NCI-H2107 (cell line): ENCODE measurements around the gene PPM1D.
A peak's percentile ranks its signal among the peaks of the same experiment; 100 is the strongest.
"Not testable (repeated sequence)": the region's sequence is repeated elsewhere in the genome, so short reads cannot be mapped to it uniquely, and the experiment has no call there.

ENCODE experiments used
- DNase-seq: peaks from one replicate; lab custom pipeline; 2025; lab: John Stamatoyannopoulos, UW

Gene PPM1D

DNA sequence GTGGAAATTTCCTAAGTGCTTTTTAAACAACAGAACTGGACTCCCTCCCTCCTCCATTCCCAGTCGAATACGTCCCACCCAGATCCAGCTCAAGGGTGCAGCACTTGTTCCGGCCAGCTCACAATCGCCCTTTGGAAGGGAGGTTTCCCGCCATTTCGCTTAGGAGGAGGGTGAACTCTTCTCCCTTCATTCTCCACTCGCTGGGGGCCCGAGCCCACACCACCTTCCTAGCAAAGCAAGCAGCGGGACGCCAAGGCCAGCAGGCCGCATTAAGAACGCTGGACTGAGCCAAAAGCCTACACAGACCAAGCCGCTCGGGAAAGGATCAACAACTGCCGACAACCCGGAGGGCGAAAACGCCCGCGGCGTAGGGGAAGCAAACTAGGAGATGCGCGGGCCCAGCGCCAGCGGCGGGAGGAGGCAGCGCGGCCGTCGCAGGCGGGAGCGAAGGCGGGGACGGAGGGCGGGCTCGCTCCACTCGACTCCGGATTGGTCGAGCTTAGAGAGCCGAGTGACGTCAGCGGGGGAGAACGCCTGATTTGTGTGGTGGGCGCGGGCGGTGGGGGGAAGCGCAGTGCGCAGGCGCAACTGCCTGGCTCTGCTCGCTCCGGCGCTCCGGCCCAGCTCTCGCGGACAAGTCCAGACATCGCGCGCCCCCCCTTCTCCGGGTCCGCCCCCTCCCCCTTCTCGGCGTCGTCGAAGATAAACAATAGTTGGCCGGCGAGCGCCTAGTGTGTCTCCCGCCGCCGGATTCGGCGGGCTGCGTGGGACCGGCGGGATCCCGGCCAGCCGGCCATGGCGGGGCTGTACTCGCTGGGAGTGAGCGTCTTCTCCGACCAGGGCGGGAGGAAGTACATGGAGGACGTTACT lies at the start of gene PPM1D:
PPM1D (plus strand) TSS at position 574 of the 870 bp plus-strand sequence; CDS start at position 796, 222 bp downstream.
- DNase-seq, result peak; percentile 97

DNA sequence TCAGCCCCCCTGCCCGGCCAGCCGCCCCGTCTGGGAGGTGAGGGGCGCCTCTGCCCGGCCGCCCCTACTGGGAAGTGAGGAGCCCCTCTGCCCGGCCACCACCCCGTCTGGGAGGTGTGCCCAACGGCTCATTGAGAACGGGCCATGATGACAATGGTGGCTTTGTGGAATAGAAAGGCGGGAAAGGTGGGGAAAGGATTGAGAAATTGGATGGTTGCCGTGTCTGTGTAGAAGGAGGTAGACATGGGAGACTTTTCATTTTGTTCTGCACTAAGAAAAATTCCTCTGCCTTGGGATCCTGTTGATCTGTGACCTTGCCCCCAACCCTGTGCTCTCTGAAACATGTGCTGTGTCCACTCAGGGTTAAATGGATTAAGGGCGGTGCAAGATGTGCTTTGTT lies 47.7 kb upstream of the PPM1D start:
- DNase-seq, result not testable (repeated sequence)

DNA sequence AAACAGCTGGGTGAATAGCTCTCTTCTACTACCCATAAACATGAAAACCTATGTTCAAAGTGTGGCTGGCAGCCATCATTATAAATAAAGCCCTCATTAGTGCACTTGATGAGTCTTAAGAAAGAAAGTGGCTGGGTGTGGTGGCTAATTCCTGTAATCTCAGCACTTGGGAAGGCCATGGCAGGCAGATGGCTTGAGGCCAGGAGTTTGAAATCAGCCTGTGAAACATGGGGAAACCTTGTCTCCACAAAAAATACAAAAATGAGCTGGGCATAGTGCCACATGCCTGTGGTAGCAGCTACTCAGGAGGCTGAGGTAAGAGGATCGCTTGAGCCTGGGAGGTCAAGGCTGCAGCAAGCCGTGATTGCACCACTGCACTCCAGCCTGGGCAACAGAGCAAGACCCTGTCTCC lies 45.6 kb upstream of the PPM1D start:
- DNase-seq, result no peak

DNA sequence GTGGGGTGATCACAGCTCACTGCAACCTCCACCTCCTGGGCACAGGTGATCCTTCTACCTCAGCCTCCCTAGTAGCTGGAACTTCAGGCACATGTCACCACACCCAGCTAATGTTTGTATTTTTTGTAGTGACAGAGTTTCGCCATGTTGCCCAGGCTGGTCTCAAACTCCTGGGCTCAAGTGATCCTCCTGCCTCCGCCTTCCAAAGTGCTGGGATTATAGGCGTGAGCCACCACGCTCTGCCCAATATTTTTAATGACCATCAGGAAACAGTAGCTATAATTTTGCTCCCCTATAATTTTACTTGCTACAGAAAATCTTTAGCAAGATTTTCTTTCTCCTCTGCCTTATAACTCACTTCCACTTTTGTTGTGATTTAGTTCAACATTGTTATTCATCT lies 44.2 kb upstream of the PPM1D start:
- no peak for DNase-seq

DNA sequence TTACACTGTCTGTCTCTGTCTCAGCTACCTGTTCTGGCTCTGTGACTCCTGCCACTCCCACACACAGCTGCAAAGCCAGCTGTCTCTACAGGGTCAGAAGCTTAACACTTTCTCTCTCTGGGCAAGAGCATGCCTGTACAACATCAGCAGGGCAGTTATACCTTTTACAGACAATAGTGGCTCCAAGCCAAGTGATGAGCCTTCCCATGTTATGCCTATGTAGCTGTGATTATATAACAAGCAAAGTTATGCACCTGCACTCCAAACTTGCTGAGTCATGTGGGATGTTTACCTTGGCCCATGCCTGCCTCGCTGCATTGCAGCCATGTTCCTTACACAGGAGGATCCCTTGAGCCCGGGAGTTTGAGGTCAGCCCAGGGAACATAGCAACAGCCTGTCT lies 42.2 kb upstream of the PPM1D start:
- no peak for DNase-seq

DNA sequence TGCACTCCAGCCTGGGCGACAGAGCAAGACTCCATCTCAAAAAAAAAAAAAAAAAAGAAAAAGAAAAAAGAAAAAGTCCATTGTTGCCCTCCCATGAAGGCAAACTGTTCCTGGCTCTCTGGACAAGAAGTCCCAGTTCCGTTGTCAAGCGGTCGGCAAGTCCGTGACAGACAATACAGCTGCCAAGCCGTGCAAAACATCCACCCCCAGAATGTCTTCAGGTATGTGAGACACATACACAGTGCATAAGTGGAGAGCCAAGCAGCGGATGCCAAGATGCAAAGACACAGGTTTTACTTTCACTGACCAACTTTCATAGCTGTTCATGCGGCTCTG lies 40.4 kb upstream of the PPM1D start:
- no peak for DNase-seq

DNA sequence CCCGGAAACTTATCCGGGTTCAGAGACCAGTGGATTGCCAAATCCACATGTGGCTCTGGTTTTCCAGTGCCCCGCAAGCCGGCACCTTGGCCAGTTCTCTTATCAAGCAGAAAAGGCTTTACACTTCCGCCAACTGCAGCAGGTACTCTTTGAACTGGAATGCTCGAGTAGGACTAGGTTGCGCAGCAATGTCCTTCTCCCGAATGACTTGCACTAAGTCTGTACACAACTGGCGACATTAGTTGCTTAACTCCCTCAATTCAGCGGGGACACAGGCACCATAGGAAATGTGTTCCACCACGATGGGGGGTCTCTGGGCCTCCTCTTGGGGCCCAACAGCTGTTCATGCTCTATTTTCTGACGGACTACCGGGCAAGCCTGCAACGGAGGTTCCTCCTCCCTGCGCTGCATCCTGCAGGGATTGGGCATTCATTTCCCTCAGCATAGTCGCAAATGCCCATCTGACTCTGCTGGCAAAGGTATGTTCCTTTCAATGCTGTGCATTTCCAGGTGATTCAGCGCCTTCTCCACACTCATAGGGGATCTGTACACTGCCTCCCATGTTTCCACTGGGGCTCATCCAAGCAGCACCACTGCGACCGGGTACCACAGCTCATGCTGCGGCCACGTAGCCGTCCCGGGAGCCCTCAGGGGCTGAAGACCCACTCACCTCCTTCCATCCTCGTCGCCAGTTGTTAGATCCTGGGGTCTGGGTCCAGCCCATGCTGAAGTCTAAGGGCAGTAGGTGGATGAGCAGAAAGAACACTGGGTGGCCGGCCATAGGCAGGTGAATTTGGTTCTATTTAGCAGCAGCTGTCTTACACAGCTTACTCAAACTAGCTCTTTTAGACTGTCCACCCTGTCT lies 39.8 kb upstream of the PPM1D start:
- no peak for DNase-seq

DNA sequence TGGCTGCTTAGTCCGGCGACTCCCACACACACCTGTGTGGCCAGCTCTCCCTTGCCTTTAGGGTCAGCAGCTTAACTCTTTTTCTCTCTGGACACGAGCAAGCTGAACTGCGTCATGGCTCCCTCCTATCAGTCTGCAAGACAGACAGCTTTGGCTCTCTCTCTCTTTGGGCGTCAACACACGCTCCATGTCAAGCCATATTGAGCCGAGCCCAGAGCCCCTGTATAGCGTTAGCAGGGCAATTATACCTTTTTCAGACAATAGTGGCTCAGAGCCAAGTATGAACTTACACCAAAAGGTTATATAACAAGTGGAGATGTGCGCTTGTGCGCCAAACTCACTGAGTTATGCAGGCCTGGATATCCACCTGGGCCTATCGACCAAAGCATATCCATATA lies 39.1 kb upstream of the PPM1D start:
- DNase-seq, result no peak

DNA sequence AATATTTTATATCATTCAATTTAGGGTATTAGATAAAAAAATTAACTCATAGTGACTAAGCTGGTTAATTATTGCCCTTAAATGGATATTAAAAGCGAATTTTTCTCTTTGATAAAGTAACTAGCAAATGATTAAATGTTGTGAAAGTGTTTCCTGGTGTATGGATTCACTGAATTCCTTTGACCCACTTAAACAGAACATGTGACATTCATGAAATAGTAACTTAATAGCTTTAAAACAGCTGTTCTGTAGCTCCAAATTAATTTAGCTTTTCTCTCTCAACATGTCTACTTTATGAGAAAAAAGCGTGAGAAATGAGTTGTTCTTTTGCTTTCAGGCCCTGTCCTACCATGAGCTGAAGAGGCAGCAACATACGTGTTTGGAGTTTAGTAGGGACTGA lies 37.6 kb upstream of the PPM1D start:
- no peak for DNase-seq

DNA sequence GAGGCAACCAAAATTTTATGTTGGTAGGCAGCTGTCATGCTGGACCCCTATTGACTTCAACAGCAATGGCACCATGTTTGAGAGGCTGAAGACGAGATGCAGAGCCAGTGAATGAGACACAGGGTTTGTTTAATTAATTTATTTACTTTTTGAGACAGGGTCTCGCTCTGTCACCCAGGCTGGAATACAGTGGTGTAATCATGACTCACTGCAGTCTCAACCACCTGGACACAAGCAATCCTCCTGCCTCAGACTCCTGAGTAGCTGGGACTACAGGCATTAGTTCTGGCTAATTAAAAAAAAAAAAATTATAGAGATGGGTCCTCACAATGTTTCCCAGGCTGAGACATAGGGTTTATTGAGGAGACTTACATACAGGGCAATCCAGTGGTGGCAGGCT lies 36.2 kb upstream of the PPM1D start:
- no peak for DNase-seq

DNA sequence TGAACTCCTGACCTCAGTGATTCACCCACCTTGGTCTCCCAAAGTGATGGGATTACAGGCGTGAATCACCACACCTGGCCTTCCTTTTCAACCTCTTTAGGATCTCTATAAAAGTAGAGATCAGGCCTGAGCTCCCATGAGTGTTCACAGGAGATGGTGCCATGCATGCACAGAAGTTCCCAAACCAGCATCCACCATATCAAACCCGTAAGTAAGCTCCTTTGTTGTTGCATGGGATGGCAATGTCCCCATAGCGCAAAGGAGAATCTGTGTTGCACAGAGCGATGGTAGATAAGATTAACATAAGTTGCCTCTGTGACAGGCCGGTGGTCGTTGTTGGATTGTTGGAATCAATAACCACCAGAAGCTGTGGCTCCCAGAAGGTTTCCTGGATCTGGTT lies 34.8 kb upstream of the PPM1D start:
- DNase-seq, result no peak

DNA sequence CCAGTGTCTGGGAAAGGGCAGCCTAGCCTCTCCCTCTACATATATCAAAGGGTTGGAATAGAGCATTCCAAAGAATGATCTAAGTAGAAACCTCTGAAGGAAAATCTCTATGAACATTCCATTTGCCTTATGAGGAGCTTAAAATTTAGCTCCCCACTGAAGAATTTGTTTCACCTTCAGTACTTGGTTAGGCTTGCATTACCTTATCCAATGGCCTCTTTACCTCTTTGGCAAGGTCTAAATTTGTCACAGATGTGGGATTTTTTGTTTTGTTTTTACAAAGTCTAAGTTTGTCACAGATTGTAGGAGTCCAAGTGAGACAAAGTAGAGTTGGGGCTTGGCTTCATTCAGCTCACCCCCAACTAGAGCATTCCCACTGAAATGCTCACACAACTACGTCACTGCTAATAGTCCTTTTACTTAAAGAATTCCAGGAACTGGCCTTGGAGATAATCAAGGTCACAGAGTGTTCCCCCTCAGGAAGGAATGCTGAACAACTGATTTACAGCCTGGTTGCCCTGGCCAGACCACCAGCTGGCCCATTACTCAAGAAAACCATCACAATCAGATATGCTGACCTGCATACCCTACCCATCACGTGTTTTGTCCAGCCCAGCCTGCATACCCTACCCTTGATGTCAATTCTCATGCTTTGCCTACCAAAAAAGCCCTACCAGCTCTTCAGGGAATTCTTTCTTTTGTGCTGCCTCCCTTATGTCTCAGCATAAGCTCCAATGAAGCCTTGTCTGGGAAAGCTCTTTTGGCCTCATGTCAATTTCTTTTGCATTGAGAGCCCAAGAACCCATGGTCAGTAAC lies 26.5 kb upstream of the PPM1D start:
- DNase-seq, result no peak

DNA sequence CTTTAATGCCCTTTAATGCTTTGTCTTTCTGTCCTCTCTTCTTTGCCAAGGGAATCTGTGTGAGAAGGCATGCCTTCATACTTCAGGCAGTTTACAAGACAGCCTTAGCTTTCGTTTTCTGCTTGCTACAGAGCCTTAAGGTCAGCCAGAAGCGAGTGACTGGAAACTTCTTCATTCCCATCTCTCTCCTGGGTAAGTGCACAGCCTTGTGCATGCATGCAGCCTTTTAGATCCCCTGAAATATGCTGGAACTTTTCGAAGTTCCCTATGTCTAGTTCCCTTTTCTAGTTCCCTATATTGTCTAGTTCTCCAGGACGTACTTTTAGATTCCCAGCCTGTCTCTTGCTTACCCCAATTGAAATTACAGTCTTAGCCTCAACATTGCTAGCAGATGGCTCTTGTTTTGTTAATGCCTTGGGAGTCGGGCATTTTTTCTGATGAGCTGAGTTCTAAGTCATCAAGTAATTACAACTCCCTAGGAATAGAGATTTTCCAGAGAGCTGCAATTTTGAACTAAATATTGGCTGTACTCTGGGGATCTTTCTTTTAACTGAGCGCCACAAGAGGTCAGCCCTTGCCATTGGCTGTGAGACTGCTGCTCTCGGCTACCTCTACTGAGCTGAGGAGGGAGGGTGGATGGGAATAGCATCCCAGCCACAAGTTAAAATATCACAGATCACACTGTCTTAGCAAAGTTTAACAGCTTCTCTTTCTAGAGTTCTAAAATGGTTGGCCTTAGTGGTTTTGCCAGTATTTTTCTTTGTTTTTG lies 22.7 kb upstream of the PPM1D start:
- DNase-seq, result no peak

DNA sequence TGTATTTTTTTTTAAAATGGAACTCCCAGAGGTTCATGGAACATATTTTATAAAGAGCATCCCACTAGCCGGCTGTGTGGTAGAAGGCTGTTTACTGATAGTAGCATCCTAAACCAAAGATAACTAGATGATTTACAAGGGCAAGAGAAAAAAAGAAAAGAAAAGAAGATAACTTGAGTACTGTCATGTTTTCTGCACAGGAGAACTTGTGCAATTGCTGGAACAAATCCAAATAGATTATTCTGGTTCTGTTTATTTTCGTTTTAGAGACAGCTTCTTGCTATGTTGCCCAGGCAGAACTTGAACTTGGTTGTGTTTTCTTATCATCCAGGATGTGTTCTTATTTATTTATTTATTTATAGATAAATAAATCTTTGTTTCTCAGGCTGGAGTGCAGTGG lies 20.9 kb upstream of the PPM1D start:
- DNase-seq, result no peak

DNA sequence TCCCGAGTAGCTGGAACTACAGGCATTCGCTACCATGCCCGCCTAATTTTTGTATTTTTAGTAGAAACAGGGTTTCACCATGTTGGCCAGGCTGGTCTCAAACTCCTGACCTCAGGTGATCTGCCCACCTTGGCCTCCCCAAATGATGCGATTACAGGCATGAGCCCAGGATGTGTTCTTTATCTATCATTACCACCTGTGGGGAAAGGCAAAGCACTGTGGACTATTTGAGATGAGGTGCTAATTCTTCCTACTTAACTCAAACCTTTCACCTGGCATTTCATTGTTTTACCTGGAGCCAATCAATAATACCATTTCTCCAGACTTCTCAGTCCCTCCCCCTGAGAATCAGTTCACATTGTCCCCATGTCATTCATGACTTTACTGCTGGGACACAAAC lies 20.4 kb upstream of the PPM1D start:
- no peak for DNase-seq

DNA sequence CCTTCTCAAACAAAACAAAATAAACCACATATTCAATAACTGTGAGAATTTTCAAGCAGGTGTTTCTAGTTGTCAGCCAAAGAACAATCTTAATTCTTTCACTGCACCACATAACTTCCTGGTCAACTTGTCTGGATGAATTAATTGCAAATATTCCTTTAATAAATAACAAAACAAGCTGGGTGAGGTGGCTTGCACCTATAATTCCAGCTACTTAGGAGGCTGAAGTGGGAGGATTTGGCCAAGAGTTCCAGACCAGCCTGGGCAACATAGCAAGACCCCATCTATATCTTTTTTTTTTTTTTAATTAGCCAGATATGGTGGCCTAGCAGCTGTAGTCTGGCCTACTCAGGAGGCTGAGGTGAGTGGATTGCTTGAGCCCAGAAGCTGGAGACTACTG lies 17.0 kb upstream of the PPM1D start:
- DNase-seq, result no peak

DNA sequence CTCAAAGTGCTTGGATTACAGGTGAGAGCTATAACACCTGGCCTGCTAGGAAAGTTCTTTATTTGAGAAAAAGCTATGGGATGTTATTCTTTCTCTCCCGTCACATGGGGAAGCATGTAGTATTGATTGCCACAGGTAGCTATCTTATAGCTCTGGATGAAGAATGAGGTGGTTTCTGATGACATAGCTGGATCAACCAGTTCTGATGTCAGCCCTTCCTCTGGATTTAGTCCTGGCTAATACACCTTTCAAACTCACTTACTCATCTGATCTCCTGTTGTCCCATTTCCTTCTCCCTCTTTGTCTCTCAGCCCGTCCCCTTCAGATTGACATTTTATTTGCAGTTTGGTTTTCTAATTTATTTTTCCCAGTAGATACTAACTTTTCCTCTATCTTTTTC lies 14.1 kb upstream of the PPM1D start:
- DNase-seq, result no peak

DNA sequence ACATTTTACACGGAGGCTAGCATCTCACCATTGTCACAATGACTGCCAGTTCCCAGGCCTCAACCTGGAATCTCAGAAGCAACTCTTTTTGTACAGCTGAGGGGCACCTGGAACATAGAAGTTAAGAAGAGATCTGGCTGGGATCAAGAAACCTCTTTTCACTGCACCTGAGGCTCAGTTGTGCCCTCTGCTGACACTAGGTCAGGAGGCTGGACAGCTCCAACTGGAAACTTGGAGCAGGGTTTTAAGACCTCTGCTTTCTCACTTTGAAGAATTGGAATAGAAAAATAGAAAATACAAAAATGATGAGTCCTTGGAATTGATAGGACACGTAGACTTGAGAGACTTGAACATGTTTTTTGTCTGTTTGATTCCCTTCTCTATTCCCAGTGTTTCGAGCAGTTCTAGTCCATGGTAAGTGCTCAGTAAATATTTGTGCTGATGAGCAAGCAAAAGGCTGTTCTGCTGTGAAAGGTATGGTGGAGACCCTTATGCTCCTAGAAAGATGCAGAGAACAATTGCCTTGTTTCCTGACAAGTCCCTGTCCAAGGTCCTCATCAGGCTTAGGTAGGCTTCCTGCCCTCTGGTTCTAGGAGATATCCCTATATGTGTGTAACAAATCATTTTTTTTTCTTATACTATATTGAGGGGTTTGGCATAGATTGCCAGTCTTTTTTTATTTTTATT lies 13.6 kb upstream of the PPM1D start:
- DNase-seq, result no peak

DNA sequence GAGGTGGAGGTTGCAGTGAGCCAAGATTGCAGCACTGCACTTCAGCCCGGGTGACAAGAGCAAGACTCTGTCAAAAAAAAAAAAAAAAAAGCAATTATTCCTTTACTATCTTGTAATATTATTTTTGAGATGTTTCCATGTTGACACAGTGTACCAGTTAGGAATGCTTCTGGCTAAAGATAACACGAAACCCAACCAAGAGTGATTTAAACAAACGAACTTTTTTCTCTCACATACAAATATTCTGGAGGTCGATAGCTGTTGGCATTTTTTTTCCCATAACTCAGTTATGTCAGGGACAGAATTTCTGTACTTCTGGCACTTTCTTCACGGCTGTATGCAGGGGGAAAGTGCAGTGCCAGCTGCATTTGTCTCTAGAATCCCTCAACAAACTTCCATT lies 9.9 kb upstream of the PPM1D start:
- no peak for DNase-seq

DNA sequence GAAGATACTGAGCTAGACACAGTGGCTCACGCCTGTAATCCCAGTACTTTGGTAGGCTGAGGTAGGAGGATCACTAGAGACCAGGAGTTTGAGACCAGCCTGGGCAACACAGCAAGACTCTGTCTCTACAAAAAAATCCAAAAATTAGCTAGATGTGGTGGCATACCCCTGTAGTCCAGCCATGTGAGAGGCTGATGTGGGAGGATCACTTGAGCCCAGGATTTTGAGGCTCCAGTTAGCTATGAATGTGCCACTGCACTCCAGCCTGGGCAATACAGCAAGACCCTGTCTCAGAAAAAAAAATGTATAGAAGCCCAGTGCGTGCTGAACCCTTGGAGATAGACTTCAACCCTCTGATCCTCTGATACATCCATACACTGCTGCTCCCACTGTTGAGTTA lies 7.2 kb upstream of the PPM1D start:
- DNase-seq, result no peak

DNA sequence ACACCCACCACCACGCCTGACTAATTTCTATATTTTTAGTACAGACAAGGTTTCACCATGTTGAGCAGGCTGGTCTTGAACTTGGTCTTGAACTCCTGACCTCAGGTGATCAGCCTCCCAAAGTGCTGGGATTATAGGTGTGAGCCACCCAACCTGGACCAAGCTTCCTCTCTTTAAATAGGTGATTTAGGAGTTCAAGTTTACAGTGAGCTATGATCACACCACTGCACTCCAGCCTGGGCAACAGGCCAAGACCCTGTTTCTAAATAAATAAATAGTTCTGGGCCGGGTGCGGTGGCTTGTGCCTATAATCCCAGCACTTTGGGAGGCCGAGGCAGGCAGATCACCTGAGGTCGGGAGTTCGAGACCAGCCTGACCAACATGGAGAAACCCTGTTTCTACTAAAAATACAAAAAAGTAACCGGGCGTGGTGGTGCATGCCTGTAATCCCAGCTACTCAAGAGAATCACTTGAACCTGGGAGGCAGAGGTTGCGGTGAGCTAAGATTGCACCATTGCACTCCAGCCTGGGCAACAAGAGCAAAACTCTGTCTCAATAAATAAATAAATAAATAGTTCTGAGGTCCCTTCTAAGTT lies 6.5 kb upstream of the PPM1D start:
- not testable (repeated sequence) for DNase-seq
